ENCODE measurements around the gene MLLT3.

DNA sequence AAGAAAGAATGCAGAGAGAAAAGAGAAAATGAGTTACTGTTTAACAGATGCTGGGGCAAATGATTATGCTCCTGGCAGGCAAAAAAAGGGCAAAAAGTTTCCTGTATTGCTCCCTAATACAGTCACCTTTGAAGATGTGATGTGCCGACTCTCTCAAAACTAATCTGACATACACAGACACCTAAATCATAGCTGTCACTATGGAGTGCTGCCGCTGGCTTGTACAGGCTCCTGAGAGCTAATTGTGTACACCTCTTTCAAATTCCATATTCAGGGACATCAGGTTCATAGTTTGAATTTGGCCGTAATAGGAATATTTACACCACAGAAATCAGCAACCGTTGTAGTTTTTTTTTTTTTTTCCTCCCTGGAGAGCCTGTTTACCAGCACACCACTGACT, 49.3 kb upstream of the MLLT3 start:
- no peak for TF ChIP-seq POLR2A (IDR thresholded peaks at IDR 0.05)
- TF ChIP-seq, protein P1, sequence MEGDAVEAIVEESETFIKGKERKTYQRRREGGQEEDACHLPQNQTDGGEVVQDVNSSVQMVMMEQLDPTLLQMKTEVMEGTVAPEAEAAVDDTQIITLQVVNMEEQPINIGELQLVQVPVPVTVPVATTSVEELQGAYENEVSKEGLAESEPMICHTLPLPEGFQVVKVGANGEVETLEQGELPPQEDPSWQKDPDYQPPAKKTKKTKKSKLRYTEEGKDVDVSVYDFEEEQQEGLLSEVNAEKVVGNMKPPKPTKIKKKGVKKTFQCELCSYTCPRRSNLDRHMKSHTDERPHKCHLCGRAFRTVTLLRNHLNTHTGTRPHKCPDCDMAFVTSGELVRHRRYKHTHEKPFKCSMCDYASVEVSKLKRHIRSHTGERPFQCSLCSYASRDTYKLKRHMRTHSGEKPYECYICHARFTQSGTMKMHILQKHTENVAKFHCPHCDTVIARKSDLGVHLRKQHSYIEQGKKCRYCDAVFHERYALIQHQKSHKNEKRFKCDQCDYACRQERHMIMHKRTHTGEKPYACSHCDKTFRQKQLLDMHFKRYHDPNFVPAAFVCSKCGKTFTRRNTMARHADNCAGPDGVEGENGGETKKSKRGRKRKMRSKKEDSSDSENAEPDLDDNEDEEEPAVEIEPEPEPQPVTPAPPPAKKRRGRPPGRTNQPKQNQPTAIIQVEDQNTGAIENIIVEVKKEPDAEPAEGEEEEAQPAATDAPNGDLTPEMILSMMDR (IDR thresholded peaks at IDR 0.05) = no peak

Measured in body of pancreas (tissue), 4 donors.